HS-27A (cell line): ENCODE measurements around the gene OSBPL5.

Experiments used
- DNase-seq: peaks from one replicate; pipeline ENCODE4 v3.0.0-alpha.2; 2012; ENCODE audit warnings: low read depth, missing footprints

Gene OSBPL5, protein sequence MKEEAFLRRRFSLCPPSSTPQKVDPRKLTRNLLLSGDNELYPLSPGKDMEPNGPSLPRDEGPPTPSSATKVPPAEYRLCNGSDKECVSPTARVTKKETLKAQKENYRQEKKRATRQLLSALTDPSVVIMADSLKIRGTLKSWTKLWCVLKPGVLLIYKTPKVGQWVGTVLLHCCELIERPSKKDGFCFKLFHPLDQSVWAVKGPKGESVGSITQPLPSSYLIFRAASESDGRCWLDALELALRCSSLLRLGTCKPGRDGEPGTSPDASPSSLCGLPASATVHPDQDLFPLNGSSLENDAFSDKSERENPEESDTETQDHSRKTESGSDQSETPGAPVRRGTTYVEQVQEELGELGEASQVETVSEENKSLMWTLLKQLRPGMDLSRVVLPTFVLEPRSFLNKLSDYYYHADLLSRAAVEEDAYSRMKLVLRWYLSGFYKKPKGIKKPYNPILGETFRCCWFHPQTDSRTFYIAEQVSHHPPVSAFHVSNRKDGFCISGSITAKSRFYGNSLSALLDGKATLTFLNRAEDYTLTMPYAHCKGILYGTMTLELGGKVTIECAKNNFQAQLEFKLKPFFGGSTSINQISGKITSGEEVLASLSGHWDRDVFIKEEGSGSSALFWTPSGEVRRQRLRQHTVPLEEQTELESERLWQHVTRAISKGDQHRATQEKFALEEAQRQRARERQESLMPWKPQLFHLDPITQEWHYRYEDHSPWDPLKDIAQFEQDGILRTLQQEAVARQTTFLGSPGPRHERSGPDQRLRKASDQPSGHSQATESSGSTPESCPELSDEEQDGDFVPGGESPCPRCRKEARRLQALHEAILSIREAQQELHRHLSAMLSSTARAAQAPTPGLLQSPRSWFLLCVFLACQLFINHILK

DNA sequence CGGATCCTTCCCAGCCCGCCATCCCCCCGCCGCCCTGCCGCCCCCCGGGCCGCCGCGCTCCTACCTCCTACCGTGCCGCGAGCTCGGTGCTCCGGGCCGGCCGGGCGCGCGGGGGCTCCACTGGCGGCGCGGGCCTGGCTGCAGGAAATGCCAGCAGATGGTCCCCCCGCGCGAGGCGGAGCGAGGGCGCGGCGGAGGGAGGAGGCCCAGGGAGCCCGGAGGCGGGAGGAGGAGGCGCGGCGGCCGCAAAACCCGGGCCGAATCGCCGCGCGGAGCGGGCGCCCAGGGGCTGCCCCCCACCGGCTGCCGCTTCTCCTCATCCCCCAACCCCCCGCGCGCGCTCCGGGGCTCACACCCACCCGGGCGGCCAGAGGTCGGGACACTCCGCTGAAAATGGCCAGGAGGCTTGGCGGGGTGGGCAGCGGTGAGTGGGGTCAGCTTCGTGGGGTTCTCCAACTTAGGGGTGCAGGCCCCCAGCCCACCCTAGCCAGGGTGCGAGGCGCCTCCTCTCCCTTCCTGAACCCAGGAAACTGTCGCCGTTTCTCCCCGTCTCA is at the start of gene OSBPL5:
TSS of gene OSBPL5 (minus strand) at position 159 of the 554 bp plus-strand sequence. CDS start 36,162 bp downstream, outside the sequence.
- DNase-seq: no peak

DNA sequence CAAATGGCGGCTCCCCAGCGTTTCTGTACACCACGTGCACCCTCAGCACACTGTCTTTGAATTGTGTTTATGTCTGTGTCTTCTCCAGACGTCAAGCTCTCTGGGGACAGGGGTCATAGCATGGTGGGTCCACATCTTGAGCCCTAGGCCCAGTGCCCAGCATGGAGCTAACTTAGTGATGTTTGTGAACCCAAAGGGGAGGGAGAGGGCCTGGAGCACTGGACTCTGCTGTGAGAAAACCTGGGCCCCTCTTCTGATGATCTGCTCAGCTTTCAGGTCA is 49.2 kb upstream of the OSBPL5 start:
- no peak for DNase-seq

DNA sequence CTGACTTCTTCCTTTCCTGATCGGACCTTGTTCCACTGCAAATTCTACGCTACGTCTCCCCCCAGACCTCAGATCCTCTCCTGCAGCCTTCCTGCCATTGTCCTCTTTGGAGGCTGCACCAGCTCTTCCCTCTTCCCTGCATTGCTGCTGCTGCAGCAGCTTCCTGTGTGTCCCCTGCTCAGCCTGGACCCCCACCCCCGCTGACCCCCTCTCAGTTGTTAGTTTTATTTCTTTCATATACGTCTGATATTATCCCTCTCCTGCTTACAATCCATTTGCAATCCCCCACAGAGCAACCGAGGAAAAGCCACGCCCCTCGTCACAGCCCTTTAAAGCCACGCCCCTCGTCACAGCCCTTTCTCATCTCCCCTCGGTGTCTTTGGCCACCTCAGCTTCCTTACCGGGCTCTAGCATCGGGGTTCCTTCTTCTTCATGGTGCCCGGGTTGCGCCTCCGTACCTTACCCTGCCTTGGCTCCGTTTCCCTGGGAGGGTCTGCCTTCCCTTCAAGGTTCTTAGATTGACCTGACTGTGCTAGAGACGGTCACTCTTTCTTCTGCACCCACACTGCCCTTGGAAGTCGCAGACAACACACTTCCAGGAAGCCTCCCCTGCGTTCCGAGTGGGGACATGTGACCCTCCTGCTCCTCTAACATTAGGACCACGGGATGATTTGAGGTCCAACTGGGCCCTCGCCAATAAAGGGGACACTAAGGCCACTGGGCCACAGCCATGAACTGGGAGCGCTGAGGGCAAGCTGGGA is 48.7 kb upstream of the OSBPL5 start:
- DNase-seq: no peak

DNA sequence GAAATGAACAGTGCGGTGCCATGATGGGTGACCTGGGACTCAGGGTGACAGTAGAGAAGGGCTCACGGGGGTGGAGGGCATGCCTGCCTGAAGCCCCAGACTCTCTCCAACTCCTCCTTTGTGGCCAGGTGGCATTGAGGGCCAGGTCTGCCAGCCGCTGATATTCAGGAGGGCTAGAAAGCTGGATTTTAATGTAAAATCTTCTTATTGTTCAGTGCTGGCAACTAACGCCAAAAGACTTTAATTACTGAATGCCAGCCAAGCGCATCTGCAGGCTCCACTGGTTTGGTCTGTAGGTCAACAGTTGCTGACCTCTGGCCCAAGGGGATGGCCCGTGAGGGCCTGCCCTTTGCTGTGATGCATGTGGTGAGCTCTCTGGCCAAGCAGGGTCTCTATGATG is 43.2 kb upstream of the OSBPL5 start:
- no peak for DNase-seq

DNA sequence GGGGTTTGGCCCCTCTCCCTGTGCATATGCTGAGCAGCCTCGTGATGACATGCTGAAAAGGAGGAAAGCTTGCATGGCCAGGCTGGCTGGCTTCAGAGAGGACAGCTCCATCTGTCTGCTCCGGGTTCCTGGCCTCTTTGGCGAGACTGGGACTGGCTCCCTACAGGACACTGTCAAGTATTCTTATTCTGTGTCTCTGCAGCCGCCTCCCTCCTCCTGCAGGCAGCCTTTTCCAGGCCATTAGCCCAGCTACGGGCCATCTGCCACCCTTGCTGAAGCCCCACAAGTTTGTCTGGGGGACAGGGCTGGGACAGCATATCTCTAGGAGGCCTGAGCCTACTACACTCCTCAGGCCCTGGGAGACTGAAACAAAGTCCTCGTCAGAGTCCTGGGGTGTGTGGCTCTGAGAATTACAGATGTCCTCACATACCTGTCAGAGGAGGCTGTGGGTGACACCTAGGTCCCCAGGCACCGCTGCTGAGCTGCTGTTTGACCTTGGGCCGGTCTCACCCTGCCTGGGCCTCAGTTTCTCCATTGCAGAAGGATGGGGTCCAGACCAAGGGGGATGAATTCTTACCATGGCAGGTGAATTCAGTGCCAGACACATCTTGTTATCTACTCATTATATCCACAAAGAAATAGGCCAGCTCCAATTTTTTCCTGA is 42.5 kb upstream of the OSBPL5 start:
- DNase-seq: no peak

DNA sequence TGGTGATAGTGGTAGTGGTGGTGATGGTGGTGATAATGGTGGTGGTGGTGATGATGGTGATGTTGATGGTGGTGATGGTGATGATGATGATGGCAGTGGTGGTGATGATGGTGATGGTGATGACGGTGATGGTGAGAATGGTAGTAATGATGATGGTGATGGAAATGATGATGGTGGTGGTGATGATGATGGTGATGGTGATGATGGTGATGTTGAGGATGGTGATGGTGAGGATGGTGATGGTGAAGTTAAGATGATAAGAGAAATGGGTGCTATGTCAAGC is 41.8 kb upstream of the OSBPL5 start:
- no peak for DNase-seq

DNA sequence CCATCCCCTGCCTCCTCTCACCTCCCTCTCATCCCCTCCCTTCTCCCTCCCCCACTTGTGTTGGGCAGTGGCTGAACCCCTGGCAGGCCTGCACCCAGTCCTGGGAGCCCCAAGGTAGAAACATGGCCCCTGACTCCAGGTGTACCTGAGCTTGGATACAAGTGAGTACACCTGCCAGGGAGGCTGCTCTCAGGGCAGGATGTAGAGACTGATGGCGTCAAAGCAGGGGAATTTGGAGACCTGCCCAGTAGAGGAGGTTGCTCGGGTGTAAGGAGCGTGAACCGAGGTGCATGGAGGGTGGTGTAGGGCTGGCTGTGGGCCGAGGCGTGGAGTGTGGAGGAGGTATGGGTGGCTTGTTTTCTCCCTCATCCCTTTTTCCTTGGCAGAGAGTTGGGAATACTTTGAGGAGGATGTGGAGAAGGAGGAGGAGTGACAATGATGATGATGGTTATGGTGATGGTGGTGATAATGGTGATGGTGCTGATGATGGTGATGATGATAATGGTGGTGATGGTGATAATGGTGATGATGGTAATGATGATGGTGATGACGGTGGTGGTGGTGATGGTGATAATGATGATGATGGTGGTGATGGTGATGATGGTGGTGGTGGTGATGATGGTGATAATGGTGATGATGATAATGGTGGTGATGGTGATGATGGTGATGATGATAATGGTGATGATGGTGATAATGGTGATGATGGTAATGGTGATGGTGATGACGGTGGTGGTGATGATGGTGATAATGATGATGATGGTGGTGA is 41.2 kb upstream of the OSBPL5 start:
- DNase-seq: no peak

DNA sequence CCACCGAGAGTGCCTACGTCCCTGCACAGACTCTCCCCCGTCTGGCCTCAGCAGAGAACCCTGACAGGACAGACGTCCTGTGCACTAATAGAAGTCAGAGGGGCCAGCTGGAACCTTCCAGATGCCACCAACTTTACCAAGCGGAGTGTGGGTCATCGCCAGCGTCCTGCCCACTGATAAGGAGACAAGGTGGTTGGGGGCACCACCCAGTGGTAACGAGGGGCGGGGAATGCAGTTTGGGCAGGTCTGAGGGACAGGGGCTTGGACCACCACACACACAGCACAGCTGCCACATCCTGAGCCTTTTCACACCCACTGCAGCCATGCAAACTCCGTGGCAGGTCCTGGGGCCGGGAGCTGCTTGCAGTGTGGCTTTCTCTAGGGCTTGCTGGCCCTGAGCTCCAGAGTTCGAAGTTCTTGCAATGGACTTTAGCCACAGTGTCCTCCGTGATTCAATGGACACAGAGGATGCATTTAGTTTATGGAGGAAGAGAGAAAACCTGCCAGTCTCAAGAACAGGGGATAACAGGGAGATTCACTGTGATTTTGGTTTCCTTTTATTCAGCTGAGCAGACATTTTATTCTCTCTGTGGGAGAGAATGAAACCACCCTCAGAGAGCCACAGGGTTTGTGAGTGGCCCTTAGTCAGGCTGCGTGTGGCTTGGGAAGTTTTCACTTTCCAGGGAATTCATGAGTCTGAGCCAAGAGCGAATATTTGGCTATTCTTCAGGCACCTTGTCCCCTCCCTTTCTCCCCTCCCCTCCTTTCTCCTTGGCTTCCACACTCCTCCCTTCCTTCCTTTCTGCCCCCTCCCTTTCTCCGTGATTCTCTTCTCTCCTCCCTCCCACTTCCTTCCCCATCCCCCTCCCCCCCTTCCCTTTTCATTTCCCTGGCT is 40.4 kb upstream of the OSBPL5 start:
- DNase-seq: no peak

DNA sequence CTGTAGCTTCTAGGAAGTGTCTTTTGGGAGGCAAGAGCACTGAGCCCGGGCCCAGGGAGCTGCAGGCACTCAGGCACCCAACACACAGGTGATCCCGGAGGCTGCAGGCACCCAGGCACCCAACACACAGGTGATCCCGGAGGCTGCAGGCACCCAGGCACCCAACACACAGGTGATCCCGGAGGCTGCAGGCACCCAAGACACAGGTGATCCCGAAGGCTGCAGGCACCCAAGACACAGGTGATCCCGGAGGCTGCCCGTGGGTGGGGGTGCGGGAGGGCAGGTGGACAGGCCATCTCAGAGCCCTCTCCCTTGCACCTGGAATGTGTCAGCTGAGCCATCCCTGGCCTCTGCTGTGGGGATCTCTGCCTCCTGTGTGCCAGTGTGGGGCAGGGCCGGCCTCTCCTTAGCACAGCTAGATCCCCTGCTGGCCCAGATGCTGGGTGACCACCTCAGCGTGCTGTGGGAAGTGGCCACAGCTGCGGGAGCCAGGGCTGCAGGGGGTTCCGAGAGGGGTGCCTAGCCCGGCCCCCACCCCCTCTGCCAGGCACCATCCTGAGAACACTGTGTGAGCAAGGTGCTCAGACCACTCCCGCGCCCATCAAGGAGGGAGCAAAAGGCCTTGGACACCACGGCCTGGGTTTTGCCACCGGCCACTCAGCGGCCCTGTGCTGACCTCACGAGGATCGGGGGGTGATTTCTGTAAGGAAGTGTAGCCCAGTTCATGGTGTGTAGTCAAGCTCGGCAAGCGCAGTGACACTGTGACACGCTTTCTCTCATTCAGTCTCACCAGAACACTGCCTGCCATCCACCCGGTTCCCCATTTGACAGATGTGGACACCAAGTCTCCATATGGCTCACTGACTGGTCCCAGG is 39.3 kb upstream of the OSBPL5 start:
- DNase-seq: no peak

DNA sequence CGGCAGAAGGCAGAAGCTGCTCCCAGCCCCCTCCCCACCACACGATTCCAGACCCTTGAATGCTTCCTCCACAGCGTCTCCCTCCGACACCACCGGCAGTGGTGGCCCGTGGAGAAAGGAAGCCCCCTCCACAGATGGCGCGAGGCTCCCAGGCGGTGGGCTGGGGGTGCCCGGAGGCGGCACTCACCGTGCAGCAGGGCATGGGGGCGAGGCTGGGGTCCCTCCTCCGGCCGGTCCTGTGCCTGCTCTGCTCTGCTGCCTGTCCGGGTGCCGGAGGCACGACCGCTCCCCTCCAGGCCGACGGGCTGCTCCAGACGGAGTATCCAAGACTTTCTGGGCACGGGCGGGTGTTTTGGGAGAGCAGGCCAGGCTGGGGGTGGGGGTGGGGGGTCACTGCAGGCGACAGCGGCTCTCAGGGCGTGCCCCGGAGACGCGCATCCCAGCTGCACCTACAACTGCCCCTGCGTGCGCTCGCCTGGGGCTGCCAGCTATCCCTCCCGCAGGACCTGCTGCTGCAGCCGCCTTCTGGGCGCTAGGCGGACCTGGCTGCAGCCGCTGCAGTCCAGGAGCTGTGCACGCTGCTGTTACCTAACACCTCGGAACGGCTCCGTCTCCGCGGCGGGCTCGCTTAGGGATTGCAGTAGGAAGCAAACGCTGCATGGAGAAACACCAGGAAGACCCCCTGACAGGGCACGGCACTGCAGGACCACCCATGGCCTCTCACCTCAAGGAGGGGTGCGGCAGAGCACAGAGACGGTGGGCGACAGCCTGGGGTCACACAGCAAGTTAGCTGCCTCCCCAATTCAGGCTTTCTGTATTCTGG is 38.3 kb upstream of the OSBPL5 start:
- DNase-seq: no peak

DNA sequence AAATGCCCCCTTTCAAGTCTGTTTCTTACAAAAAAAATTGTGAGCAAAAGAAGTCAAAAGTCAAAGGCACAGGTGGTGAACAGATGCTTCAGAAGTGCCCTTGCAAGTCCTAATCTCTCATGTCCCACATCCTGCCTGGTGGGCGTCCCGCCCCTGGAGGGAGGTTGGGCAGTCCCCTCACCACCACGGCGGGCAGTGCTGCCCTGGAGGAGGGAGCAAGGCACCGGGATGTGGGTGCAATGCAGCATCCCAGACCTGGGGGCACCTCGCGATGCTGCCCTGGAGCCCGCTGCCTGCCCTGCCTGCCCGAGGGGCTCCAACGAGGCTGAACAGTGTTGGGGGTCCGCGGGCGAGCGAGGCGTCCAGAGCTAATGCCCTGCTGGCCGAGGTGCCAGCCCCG is 37.6 kb upstream of the OSBPL5 start:
- DNase-seq: no peak

DNA sequence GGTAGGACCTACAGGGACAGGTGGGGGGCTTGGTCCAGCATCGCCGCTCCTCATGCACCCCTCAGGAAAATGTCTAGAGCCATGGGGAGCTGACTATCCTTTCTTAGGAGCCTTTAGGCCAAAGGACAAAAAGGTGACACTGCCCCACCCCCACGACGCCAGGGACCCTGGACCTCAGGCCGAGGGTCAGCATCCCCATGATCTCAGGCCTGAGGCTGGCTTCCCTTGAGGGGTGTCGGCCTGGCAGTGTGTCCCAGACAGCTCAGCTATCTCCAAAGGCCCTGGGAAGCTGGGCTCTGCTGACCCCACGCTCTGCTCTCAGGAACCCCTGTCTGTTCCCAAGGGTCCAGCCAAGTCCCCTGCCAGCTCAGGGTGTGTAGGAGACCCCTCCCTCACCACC is 37.2 kb upstream of the OSBPL5 start:
- DNase-seq: no peak

DNA sequence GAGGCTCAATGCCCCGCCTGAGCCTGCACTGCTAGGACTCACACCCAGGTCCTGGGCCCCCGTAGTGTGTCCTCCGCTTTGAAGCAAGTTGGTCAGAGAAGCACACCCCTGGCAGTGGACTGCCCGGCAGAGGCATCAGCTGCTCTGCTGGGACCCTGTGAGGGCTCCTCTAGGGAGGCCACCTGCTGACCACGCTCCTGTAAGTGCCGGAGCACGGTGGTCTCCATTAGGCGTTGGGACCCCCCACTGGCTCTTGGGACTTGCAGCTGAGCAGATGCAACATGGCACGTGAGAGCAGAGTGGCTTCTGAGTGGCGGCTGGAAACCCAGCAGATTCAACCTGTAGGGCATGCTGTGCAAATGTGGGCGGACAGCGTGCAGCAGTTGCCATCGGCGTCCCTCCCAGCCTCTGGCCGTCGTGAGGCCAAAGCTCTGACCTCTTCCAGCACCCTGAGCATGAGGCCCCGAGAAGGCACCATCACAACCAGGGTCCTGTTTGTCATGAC is 36.6 kb upstream of the OSBPL5 start:
- DNase-seq: no peak

DNA sequence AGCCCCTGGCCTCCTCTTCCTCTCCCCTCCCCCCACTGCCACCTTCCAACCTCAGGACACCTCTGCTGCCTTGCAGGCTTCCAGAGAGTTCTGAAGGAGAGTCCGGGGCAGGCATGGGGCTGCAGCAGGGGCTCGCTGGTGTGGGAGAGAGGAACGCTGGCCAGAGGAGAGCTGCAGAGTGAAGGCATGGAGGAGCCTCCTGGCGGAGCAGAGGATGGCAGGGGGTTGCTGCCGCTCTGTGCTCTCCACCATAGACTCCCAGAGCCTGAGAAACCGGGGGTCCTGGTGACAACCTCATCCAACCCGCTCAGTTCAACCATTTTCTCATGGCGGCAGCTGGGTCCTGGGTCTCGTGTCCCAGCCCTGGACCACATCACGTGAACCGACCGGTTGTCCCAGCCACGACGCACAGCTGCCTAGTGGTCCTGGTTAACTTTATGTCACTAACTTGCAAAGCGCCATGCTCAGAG is 36.0 kb upstream of the OSBPL5 start:
- no peak for DNase-seq

DNA sequence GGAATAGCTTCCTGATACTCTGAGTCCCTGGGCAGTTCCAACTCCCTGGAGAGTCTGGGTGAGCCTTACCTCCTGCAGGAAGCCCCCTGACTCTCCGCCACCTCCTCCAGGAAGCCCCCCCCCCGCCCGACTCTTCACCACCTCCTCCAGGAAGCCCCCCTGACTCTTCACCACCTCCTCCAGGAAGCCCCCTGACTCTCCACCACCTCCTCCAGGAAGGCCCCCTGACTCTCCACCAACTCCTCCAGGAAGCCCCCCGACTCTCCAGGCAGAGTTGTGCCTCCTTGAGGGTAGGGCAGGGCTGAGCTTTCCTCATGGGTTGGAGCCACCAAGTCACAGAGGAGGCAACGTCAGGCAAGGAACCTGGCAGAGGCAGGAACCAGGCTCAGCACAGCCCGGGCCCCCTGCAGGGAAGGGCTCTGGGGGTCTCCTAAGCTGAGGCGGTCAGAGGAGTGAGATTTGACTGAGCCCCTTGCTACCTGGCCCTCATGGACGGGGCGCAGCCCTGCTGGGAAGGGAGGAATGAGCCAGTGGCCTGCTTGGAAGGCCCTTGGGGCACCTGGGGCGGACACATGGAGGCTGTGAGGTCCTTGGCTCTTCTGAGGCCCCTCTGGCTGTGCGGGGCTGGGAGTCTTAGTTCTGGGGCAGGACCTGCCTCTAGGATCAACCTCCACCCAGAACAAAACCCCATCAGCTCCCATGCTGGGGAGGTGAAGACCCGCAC is 35.4 kb upstream of the OSBPL5 start:
- no peak for DNase-seq

DNA sequence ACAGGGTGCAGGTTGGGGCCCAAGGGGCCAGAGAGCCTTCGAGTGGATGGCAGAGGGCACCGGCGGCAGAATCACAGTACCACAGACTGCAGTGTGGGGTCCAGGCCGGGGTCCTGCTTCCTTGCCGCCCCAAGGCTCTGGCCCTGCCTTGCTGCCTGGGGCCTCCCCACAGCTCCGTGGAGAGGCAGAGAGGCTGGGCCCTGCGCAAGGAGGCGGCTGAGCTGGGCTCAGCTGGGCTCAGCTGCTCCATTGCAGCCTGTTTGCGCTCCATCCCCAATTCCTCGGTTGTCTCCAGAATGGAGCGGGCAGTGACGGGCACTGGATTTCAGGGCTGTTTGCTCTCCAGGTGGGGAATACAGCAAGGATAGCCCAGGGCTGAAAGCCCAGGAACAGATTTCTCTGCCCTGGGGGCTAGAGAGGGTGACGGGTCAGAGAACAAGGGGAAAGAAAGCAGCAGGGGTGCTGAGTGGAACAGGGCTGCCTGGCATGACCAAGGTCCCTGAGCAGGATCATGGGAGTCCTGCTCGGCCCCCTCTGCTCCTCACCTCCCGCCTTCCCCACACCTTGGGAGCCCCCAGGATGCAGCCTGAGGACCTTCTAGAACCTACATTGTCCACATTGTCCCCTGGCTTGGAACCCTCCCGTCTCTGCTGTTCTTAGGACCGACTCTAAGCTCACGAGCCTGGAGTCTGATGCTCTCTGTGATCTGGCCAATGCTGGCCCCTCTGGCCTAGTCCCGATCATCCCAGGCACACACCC is 34.6 kb upstream of the OSBPL5 start:
- DNase-seq: no peak

DNA sequence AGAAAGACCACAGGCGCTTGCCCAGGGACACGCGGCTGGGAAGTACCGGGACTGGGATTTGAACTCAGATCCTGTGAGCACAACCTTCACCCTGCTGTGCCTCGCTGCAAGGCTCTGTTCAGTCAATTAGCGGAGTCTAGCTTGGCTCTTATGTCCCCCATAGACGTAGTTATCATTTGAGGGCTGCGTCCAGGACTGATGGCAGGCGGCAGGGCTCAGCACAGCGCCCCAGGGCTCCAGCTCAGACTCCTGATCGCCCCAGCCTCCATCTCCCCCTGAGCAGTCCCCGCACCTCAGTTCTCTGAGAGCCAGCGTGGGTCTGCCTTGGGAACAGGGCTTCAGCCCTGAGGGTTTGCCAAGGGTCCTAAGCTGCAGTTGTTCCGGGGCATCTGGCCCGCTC is 33.7 kb upstream of the OSBPL5 start:
- DNase-seq: no peak
